ENCODE results near the gene STAG2.

STAG2 gene

DNA sequence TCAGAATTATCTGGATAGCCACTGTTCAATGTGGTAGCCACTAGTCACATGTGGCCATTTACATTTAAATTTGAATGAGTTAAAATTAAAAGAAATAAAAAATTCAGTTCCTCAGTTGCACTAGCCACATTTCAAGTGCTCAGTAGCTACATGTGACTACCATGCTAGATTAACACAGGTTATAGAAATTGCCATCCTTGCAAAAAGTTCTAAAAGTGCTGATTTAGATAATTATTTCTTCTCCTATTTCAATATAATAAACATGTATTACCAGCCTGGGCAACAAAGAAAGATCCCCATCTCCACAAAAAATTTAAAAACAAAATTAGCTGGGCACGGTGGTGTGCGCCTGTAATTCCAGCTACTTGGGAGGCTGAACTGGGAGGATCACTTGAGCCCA, 11.7 kb upstream of the STAG2 start:
- Histone ChIP-seq H3K27me3 (ENCODE audit: control insufficient read depth, insufficient read depth, low read length) (no peaks in the 10 kb centered on the region), H3K27ac (ENCODE audit: low read depth, low read length) (no peak overlapping the region), H3K4me1 (ENCODE audit: control insufficient read depth, insufficient read depth, low read length) (no peaks in the 10 kb centered on the region), H3K9ac (ENCODE audit: low read depth, low read length) (no peak overlapping the region), H3K9me3 (ENCODE audit: control insufficient read depth, insufficient read depth, low read length) (no peaks in the 10 kb centered on the region), H3K36me3 (ENCODE audit: control insufficient read depth, insufficient read depth, low read length) (no peaks in the 10 kb centered on the region), H3K4me3 (ENCODE audit: low read depth, low read length) (no peak overlapping the region)

DNA sequence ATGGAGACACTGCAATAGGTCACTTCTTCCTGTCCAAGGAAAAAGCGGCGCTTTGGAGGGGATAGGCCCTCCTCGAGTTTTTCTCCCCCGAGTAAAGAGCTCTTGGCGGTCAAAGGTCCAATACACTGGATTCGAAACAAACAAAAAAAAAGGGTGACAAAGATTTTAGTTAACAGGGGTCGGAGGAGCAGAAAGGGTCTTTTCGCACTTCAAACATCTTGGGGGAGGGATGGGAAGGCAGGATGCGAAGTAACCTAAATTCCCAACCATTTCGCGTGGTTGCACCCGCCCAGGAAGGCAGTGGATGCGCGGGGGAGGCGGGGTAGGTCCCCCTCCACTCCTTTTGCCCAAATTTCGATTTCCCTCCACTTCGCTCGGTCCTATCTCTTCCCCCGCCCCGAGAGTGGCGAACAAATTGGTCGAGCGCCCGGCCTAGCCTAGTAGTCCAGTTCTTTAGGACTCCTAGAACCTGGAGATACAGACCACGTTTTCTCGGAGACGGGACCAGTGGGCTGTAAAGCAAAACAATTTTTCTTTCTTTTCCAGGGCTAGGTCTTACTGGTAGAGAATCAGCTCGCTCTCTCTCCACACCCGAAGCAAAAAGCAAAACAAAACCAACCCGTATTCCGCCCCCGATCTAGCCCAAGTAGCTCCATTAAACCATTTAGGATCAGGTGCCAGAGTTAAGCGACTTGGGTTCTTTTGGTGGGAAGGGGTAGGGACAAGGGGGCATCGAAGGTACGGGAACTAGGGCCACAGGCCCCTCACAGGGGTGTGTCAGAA, 2.0 kb upstream of the STAG2 start:
- Histone ChIP-seq H3K27me3 (ENCODE audit: control insufficient read depth, insufficient read depth, low read length) (no peaks in the 10 kb centered on the region), H3K9me3 (ENCODE audit: control insufficient read depth, insufficient read depth, low read length) (no peaks in the 10 kb centered on the region), H3K27ac (ENCODE audit: low read depth, low read length) (peak overlapping the region; percentile 91), H3K4me3 (ENCODE audit: low read depth, low read length) (peak overlapping the region; percentile 90), H3K36me3 (ENCODE audit: control insufficient read depth, insufficient read depth, low read length) (no peaks in the 10 kb centered on the region), H3K4me1 (ENCODE audit: control insufficient read depth, insufficient read depth, low read length) (peaks cover 15% of the 10 kb centered on the region; the same call in 1 of the 2 replicates), H3K9ac (ENCODE audit: low read depth, low read length) (peak overlapping the region; percentile 75)

- peak overlapping the region; percentile 90 for H3K4me3 ChIP-seq (ENCODE audit: low read depth, low read length)
- no peaks in the 10 kb centered on the region for H3K9me3 ChIP-seq (ENCODE audit: control insufficient read depth, insufficient read depth, low read length)
- H3K9ac ChIP-seq (ENCODE audit: low read depth, low read length): peak overlapping the region; percentile 99
- H3K27me3 ChIP-seq (ENCODE audit: control insufficient read depth, insufficient read depth, low read length): no peaks in the 10 kb centered on the region
- 0 out of 2 replicates have a peak, but pooled peaks cover 4% of the 10 kb centered on the region for H3K36me3 ChIP-seq (ENCODE audit: control insufficient read depth, insufficient read depth, low read length)
- H3K27ac ChIP-seq (ENCODE audit: low read depth, low read length): peak overlapping the region; percentile 99
- peaks cover 16% of the 10 kb centered on the region; the same call in 1 of the 2 replicates for H3K4me1 ChIP-seq (ENCODE audit: control insufficient read depth, insufficient read depth, low read length)
Observed at GRCh38 chrX:123960956-123961267, 594 bp upstream of the STAG2 start.

DNA sequence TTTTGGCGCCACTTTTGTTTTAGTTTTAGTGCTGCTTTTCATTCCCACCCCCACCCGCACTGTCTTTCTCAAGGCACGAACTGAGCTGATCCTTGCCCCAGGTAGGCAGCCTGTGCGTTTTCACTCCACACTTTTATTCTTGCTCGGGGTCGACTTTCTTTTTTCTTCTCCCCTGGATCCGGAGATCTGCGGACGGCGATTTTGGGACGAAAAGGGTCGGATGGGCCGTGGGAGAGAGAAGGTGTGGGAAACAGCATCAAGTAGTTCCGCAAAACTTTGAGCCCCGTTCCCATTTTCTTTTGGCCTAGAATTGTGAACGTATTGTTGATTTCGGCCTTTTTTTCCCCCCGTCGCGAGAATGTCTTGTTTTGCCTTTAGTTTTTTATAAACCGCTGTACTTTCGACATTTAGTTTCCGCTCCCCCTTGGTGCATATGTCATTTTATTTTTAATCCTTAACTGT, 531 bp downstream of the STAG2 start:
- Histone ChIP-seq H3K27me3 (ENCODE audit: control insufficient read depth, insufficient read depth, low read length) (no peaks in the 10 kb centered on the region), H3K27ac (ENCODE audit: low read depth, low read length) (peak overlapping the region; percentile 99), H3K4me3 (ENCODE audit: low read depth, low read length) (peak overlapping the region; percentile 90), H3K9me3 (ENCODE audit: control insufficient read depth, insufficient read depth, low read length) (no peaks in the 10 kb centered on the region), H3K4me1 (ENCODE audit: control insufficient read depth, insufficient read depth, low read length) (peaks cover 16% of the 10 kb centered on the region; the same call in 1 of the 2 replicates), H3K36me3 (ENCODE audit: control insufficient read depth, insufficient read depth, low read length) (0 out of 2 replicates have a peak, but pooled peaks cover 4% of the 10 kb centered on the region), H3K9ac (ENCODE audit: low read depth, low read length) (peak overlapping the region; percentile 99)

- Histone ChIP-seq H3K4me1 (ENCODE audit: control insufficient read depth, insufficient read depth, low read length) (peaks cover 16% of the 10 kb centered on the region; the same call in 1 of the 2 replicates), H3K36me3 (ENCODE audit: control insufficient read depth, insufficient read depth, low read length) (0 out of 2 replicates have a peak, but pooled peaks cover 4% of the 10 kb centered on the region), H3K4me3 (ENCODE audit: low read depth, low read length) (peak overlapping the region; percentile 90), H3K9ac (ENCODE audit: low read depth, low read length) (peak overlapping the region; percentile 99), H3K27me3 (ENCODE audit: control insufficient read depth, insufficient read depth, low read length) (no peaks in the 10 kb centered on the region), H3K27ac (ENCODE audit: low read depth, low read length) (peak overlapping the region; percentile 99), H3K9me3 (ENCODE audit: control insufficient read depth, insufficient read depth, low read length) (no peaks in the 10 kb centered on the region)
Observed at GRCh38 chrX:123962794-123963373, 1.4 kb downstream of the STAG2 start.

DNA sequence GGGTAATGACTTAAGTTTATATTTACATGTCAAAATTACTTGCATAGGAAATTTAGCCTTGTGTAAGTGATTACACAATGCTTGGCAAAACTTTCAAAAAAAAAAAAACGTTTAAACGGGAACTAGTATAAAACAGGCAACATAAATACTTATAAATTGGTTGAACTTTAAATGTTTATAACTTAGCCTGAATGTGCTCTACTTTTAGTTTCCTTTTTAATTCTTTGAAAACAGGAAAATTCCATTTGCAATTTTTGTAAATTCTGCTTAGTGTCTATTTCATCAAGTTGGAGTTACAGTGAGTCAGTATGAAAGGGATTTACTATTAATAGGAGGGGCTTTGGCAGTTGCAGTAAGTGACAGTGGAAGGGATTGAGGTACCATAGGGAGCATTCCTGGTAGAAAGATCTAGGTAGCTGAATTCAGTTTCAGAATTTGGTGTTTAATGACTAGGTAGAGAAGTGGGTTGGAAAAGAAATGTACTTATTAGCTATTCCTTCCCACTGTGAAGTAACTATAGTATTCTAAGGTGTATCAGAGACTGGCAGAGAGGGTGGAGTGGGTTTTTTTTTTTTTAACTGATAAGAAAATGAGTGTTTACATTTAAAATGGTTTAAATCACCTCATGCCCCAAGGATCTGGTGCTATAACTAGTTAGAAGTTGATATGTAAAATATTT, 2.8 kb downstream of the STAG2 start:
- no peaks in the 10 kb centered on the region for H3K9me3 ChIP-seq (ENCODE audit: control insufficient read depth, insufficient read depth, low read length)
- H3K27me3 ChIP-seq (ENCODE audit: control insufficient read depth, insufficient read depth, low read length): no peaks in the 10 kb centered on the region
- peak overlapping the region; percentile 90 for H3K4me3 ChIP-seq (ENCODE audit: low read depth, low read length)
- peaks cover 20% of the 10 kb centered on the region; the same call in 1 of the 2 replicates for H3K4me1 ChIP-seq (ENCODE audit: control insufficient read depth, insufficient read depth, low read length)
- no peak overlapping the region for H3K27ac ChIP-seq (ENCODE audit: low read depth, low read length)
- no peak overlapping the region for H3K9ac ChIP-seq (ENCODE audit: low read depth, low read length)
- 0 out of 2 replicates have a peak, but pooled peaks cover 4% of the 10 kb centered on the region for H3K36me3 ChIP-seq (ENCODE audit: control insufficient read depth, insufficient read depth, low read length)

- Histone ChIP-seq H3K4me1 (ENCODE audit: control insufficient read depth, insufficient read depth, low read length) (peaks cover 19% of the 10 kb centered on the region; the same call in 1 of the 2 replicates), H3K9me3 (ENCODE audit: control insufficient read depth, insufficient read depth, low read length) (no peaks in the 10 kb centered on the region), H3K4me3 (ENCODE audit: low read depth, low read length) (no peak overlapping the region), H3K36me3 (ENCODE audit: control insufficient read depth, insufficient read depth, low read length) (0 out of 2 replicates have a peak, but pooled peaks cover 4% of the 10 kb centered on the region), H3K27ac (ENCODE audit: low read depth, low read length) (no peak overlapping the region), H3K9ac (ENCODE audit: low read depth, low read length) (no peak overlapping the region), H3K27me3 (ENCODE audit: control insufficient read depth, insufficient read depth, low read length) (no peaks in the 10 kb centered on the region)
Observed at GRCh38 chrX:123965712-123966111, 4.2 kb downstream of the STAG2 start.

- H3K4me1 ChIP-seq (ENCODE audit: control insufficient read depth, insufficient read depth, low read length): peaks cover 19% of the 10 kb centered on the region; the same call in 1 of the 2 replicates
- no peaks in the 10 kb centered on the region; the same call in 1 of the 2 replicates for H3K9me3 ChIP-seq (ENCODE audit: control insufficient read depth, insufficient read depth, low read length)
- H3K27me3 ChIP-seq (ENCODE audit: control insufficient read depth, insufficient read depth, low read length): no peaks in the 10 kb centered on the region
- H3K4me3 ChIP-seq (ENCODE audit: low read depth, low read length): no peak overlapping the region
- H3K27ac ChIP-seq (ENCODE audit: low read depth, low read length): no peak overlapping the region
- 0 out of 2 replicates have a peak, but pooled peaks cover 4% of the 10 kb centered on the region for H3K36me3 ChIP-seq (ENCODE audit: control insufficient read depth, insufficient read depth, low read length)
- no peak overlapping the region for H3K9ac ChIP-seq (ENCODE audit: low read depth, low read length)
Observed at GRCh38 chrX:123967497-123967896, 6.0 kb downstream of the STAG2 start.

- Histone ChIP-seq H3K27me3 (ENCODE audit: control insufficient read depth, insufficient read depth, low read length) (no peaks in the 10 kb centered on the region), H3K4me3 (ENCODE audit: low read depth, low read length) (no peak overlapping the region), H3K36me3 (ENCODE audit: control insufficient read depth, insufficient read depth, low read length) (0 out of 2 replicates have a peak, but pooled peaks cover 4% of the 10 kb centered on the region), H3K27ac (ENCODE audit: low read depth, low read length) (no peak overlapping the region), H3K9me3 (ENCODE audit: control insufficient read depth, insufficient read depth, low read length) (no peaks in the 10 kb centered on the region; the same call in 1 of the 2 replicates), H3K9ac (ENCODE audit: low read depth, low read length) (peak overlapping the region; percentile 5; the same call in 1 of the 2 replicates), H3K4me1 (ENCODE audit: control insufficient read depth, insufficient read depth, low read length) (peaks cover 19% of the 10 kb centered on the region; the same call in 1 of the 2 replicates)
Observed at GRCh38 chrX:123968383-123969050, 7.0 kb downstream of the STAG2 start.

DNA sequence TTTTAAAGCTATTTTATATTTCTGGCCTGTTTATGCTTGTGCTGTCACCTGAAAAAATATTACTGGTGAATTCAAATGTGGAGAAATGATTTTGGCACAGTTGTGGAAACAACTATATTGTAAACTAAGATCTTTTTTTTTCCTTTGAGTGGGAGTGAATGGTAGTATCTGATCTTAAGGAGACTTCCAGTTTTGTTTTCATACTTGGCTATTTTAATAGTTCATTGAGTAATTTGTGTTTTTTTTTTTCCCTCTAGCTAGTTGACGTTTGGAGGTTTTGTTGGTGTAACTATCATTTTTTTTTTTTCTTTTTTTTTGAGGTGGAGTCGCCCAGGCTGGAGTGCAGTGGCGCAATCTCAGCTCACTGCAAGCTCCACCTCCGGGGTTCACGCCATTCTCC, 10.5 kb downstream of the STAG2 start:
- Histone ChIP-seq H3K36me3 (ENCODE audit: control insufficient read depth, insufficient read depth, low read length) (no peaks in the 10 kb centered on the region), H3K9me3 (ENCODE audit: control insufficient read depth, insufficient read depth, low read length) (no peaks in the 10 kb centered on the region; the same call in 1 of the 2 replicates), H3K27me3 (ENCODE audit: control insufficient read depth, insufficient read depth, low read length) (no peaks in the 10 kb centered on the region), H3K4me1 (ENCODE audit: control insufficient read depth, insufficient read depth, low read length) (peaks cover 10% of the 10 kb centered on the region; the same call in 1 of the 2 replicates), H3K9ac (ENCODE audit: low read depth, low read length) (no peak overlapping the region), H3K27ac (ENCODE audit: low read depth, low read length) (no peak overlapping the region), H3K4me3 (ENCODE audit: low read depth, low read length) (no peak overlapping the region)

Data from HUES48 (cell line).